ENCODE data around the gene WDR27. TPM values are rescaled to one million over a fixed set of nuclear protein-coding genes. Genes with fewer than 3 reads are reported as not detected.
A peak's percentile ranks its signal among the peaks of the same experiment; 100 is the strongest.

Gene WDR27
- total and polyA plus RNA-seq, 11 donors: 2.2 to 12.3 (median 5.7) TPM

DNA sequence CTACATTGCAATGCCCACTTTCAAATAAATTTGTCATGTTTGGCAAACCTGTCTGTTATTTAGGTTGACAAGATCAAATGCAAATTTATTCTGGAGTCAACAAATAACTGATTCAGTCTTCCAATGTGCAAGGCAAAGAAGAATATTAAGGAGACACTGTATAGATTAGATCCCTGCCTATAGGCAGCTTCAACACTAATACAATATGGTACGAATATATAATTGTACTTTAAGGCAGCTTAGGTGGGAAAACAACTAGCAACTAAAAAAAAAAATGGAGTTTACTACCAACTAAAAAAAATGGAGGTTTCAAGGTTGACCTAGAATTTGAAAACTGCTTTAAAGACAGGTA, 24.2 kb upstream of the WDR27 start:
- H3K27me3 ChIP-seq: no peaks in the 10 kb centered on the region
- ATAC-seq: no peak
- DNase-seq: no peak
- TF ChIP-seq CTCF (IDR thresholded peaks at IDR 0.05): no peak
- TF ChIP-seq POLR2A (IDR thresholded peaks at IDR 0.05): no peak
- no peak overlapping the region for H3K27ac ChIP-seq
- intact Hi-C loops (cut with DNase I): loop anchor here in 2 of 10 donors (2.0 to 10.0 kb wide), 2 partner anchors 25 to 829 kb away; partner anchors contain the start of genes DYNLT2 (in 1 of the 2), ERMARD (in 1 of the 2), PSMB1 (in 1 of the 2) and TBP (in 1 of the 2)
- H3K4me3 ChIP-seq: no peak overlapping the region
- 97 to 100% (median 97%) methylated on average over 1 of the region's 1 CpG for WGBS, 4 donors
- H3K36me3 ChIP-seq: no peaks in the 10 kb centered on the region
- no peaks in the 10 kb centered on the region for H3K9me3 ChIP-seq
- peaks cover 0 to 30% (median 20%) of the 10 kb centered on the region in 12 donors for H3K4me1 ChIP-seq

GRCh38 chr6:169725125-169726048, 23.6 kb upstream of the WDR27 start:
- Histone ChIP-seq H3K27me3 (no peaks in the 10 kb centered on the region), H3K4me3 (peak overlapping the region; percentile 45 to 94 (median 68)), H3K4me1 (peaks cover 0 to 35% (median 20%) of the 10 kb centered on the region in 12 donors), H3K27ac (peak overlapping the region; percentile 75 to 95 (median 86)), H3K9me3 (no peaks in the 10 kb centered on the region), H3K36me3 (no peaks in the 10 kb centered on the region)
- ATAC-seq (peak in 3 of 4 donors; percentile 33 to 55 (median 47)), DNase-seq (peak; percentile 28 to 66 (median 40))
- WGBS, 4 donors: 29 to 34% (median 31%) methylated on average over 29 of the region's 29 CpGs
- TF ChIP-seq POLR2A (IDR thresholded peaks at IDR 0.05): peak in 1 of 2 donors; percentile 12
- no peak for TF ChIP-seq CTCF (IDR thresholded peaks at IDR 0.05)
- intact Hi-C loops (cut with DNase I): loop anchor here in 3 of 10 donors (1.0 to 10.0 kb wide), 3 partner anchors 25 to 829 kb away; partner anchors contain the start of genes DYNLT2 (in 3 of the 3), ERMARD (in 3 of the 3), PSMB1 (in 1 of the 3) and TBP (in 1 of the 3)

GRCh38 chr6:169724494-169725124, 22.8 kb upstream of the WDR27 start, which contains the start of gene PHF10:
PHF10 (minus strand) TSS chr6:169724500; CDS start chr6:169723931, 569 bp downstream.
- Histone ChIP-seq H3K9me3 (no peaks in the 10 kb centered on the region), H3K4me3 (peak within 1 kb of the TSS; percentile 45 to 94 (median 72)), H3K27me3 (no peaks in the 10 kb centered on the region), H3K27ac (peak within 1 kb of the TSS; percentile 89 to 96 (median 92)), H3K4me1 (peaks cover 0 to 40% (median 20%) of the 10 kb centered on the region in 12 donors), H3K36me3 (no peaks in the 10 kb centered on the region)
- DNase-seq (peak; percentile 52 to 77 (median 65)), ATAC-seq (peak; percentile 4 to 64 (median 31))
- intact Hi-C loops (cut with DNase I): loop anchor here in 2 of 10 donors (1.0 to 10.0 kb wide), 3 partner anchors 26 to 830 kb away; partner anchors contain the start of genes DYNLT2 (in 2 of the 2), ERMARD (in 2 of the 2), PSMB1 (in 1 of the 2) and TBP (in 1 of the 2)
- WGBS, 4 donors: 0 to 1% (median 1%) methylated on average over 15 to 89 of the region's 89 CpGs
- TF ChIP-seq POLR2A (IDR thresholded peaks at IDR 0.05) (no peak), CTCF (IDR thresholded peaks at IDR 0.05) (peak in 1 of 12 donors; percentile 16)

All from heart left ventricle (tissue), 16 donors.